Psoas muscle (tissue), 8 donors: ENCODE data around the gene PRKAR1A. TPM values are rescaled to one million over a fixed set of nuclear protein-coding genes. Genes with fewer than 3 reads are reported as not detected.
A peak's percentile ranks its signal among the peaks of the same experiment; 100 is the strongest.

Source experiments
- ATAC-seq, 4 donors: fragments of 200-7000 bp; cut with Tn5 transposase; one replicate each; pipeline ENCODE4 v1.9.1; 2020; ENCODE audit warnings: moderate library complexity in 3 of 4, mild to moderate bottlenecking in 2 of 4
- DNase-seq, 2 donors: peaks; one replicate each; pipeline ENCODE4 v3.0.0-alpha.2; 2020
- H3K27ac ChIP-seq: fragments of 200-600 bp; one replicate; pipeline ENCODE4 v1.8.0; 2022
- H3K27me3 ChIP-seq, 3 donors: fragments of 200-600 bp in 1 of 3; one replicate each; pipeline versions ENCODE4 v1.6.1 to v1.8.0; 2013 to 2022; ENCODE audit warnings: low read length in 2 of 3, mild to moderate bottlenecking in 2 of 3, moderate library complexity in 1 of 3; ENCODE audit not compliant: insufficient read depth in 3 of 3
- H3K36me3 ChIP-seq, 2 donors: fragments of 200-600 bp in 1 of 2; one replicate each; pipeline versions ENCODE4 v1.6.1 to v1.8.0; 2013 to 2022; ENCODE audit warnings: low read depth in 1 of 2, mild to moderate bottlenecking in 1 of 2, moderate library complexity in 1 of 2; ENCODE audit not compliant: insufficient read depth in 1 of 2
- H3K4me1 ChIP-seq: fragments of 200-600 bp; one replicate; pipeline ENCODE4 v1.8.0; 2022
- H3K4me3 ChIP-seq: fragments of 200-600 bp; one replicate; pipeline ENCODE4 v1.8.0; 2022; ENCODE audit warnings: mild to moderate bottlenecking
- H3K9me3 ChIP-seq: fragments of 200-600 bp; one replicate; pipeline ENCODE4 v1.8.0; 2022
- CTCF ChIP-seq: fragments of 200-600 bp; IDR thresholded peaks from one replicate; pipeline ENCODE4 v1.8.0; 2022; ENCODE audit warnings: antibody characterized with exemption
- WGBS, 3 donors: extraction: QIAGEN DNeasy Blood & Tissue Kit; methylation state at CpG; one replicate each; pipeline versions ENCODE4 v1.1.6 to v1.1.7; 2013; 5-methylcytosine and 5-hydroxymethylcytosine counted together
- intact Hi-C, 2 donors: fragments of 100-400 bp; cut with DNase I; formaldehyde crosslinking; loops; one replicate each; pipeline versions ENCODE4 v1.11.0 to v1.14.2; 2022
- polyA plus RNA-seq, 3 donors: library from polyadenylated mRNA; stranded (reverse); fragments of 200-250 nt; gene quantifications; one replicate each; pipeline ENCODE4 v1.2.3, GENCODE V29; 2013
- total RNA-seq, 4 donors: library from RNA; stranded (reverse); fragmentation: NEBNext Ultra II Directional in 2 of 4; extraction: Animal tissue kit (Norgen Biotek cat#: 25700) in 2 of 4; gene quantifications; one replicate each; pipeline versions ENCODE4 v1.2.1 to v1.2.4, GENCODE V29; 2021 to 2023
- donor health status: healthy with polysubstance abuse.
- donor health status: DM: no; HTN: no; CAD: no; lungs with moderate emphysema.
- donor health status: Bipolar disorder and iron deficiency.
- donor health status: healthy.
- donor health status: DM: yes; HTN: yes; CAD: no.
- donor health status: DM: no; HTN: no; CAD: no.
- donor health status: DM: no; HTN: no; CAD: no.
- donor health status: DM: yes; HTN: yes; CAD: no.

The PRKAR1A gene
- total and polyA plus RNA-seq, 7 donors, result 145 to 2,295 (median 386) TPM

- Histone ChIP-seq H3K4me3 (no peak overlapping the region), H3K36me3 (no peaks in the 10 kb centered on the region), H3K9me3 (no peaks in the 10 kb centered on the region), H3K27me3 (no peaks in the 10 kb centered on the region), H3K27ac (no peak overlapping the region), H3K4me1 (no peaks in the 10 kb centered on the region)
- intact Hi-C loops, result no loop called here
- no peak for TF ChIP-seq CTCF
- 46 to 55% (median 49%) methylated on average over 3 of the region's 3 CpGs for WGBS, 3 donors
- ATAC-seq (peak in 1 of 4 donors; percentile 21), DNase-seq (no peak)
Observed at GRCh38 chr17:68565661-68566441, 53.6 kb downstream of the PRKAR1A start.

DNA sequence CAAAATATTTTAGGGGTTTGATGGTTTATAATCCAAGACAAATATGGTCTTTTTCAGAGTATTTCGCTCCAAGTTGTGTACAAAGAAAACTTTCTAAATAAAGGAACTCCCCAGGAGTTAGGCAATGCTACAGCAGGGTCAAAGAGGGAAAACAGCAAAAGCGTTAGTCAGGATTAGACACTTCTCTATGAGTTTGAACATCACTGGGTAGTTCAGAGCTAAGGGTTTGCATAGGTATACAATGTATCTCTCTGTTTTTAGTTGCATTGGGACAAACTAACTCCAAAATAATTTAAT, 54.2 kb downstream of the PRKAR1A start:
- H3K9me3 ChIP-seq, result no peaks in the 10 kb centered on the region
- no peaks in the 10 kb centered on the region for H3K27me3 ChIP-seq
- no peaks in the 10 kb centered on the region for H3K36me3 ChIP-seq
- TF ChIP-seq CTCF, result no peak
- 73 to 79% (median 75%) methylated on average over 2 of the region's 2 CpGs for WGBS, 3 donors
- ATAC-seq (peak in 1 of 4 donors; percentile 44), DNase-seq (no peak)
- H3K4me1 ChIP-seq, result no peaks in the 10 kb centered on the region
- H3K27ac ChIP-seq, result no peak overlapping the region
- intact Hi-C loops, result no loop called here
- no peak overlapping the region for H3K4me3 ChIP-seq

GRCh38 chr17:68567035-68567434, 54.8 kb downstream of the PRKAR1A start:
- intact Hi-C loops, result no loop called here
- H3K36me3 ChIP-seq, result no peaks in the 10 kb centered on the region
- TF ChIP-seq CTCF, result no peak
- H3K4me3 ChIP-seq, result no peak overlapping the region
- H3K9me3 ChIP-seq, result no peaks in the 10 kb centered on the region
- 64 to 79% (median 75%) methylated on average over 3 of the region's 3 CpGs for WGBS, 3 donors
- H3K27me3 ChIP-seq, result no peaks in the 10 kb centered on the region
- ATAC-seq (no peak), DNase-seq (no peak)
- no peaks in the 10 kb centered on the region for H3K4me1 ChIP-seq
- no peak overlapping the region for H3K27ac ChIP-seq

DNA sequence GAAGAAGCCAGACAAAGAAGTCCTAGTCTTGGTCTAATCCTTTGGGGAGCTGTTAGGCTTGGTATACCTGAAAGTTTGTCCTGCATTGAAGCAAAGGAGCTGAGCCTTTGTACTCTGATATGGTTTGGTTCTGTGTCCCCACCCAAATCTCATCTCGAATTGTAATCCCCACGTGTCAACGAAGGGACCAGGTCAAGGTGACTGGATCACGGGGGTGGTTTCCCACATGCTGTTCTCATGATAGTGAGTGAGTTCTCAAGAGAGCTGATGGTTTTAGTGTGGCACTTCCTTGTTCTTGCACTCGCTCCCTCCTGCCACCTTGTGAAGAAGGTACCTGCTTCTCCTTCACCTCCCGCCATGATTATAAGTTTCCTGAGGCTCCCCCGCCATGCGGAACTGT, 55.4 kb downstream of the PRKAR1A start:
- DNase-seq (no peak), ATAC-seq (no peak)
- Histone ChIP-seq H3K9me3 (no peaks in the 10 kb centered on the region), H3K36me3 (no peaks in the 10 kb centered on the region), H3K27me3 (no peaks in the 10 kb centered on the region), H3K4me1 (no peaks in the 10 kb centered on the region), H3K27ac (no peak overlapping the region), H3K4me3 (no peak overlapping the region)
- no peak for TF ChIP-seq CTCF
- WGBS, 3 donors, result 95 to 97% (median 96%) methylated on average over 8 of the region's 8 CpGs
- intact Hi-C loops, result no loop called here

- DNase-seq, result no peak
- Histone ChIP-seq H3K27me3 (no peaks in the 10 kb centered on the region), H3K4me3 (no peak overlapping the region), H3K27ac (no peak overlapping the region), H3K36me3 (no peaks in the 10 kb centered on the region), H3K4me1 (no peaks in the 10 kb centered on the region), H3K9me3 (no peaks in the 10 kb centered on the region)
- TF ChIP-seq CTCF, result no peak
- WGBS, 3 donors, result 83 to 86% (median 84%) methylated on average over 2 of the region's 2 CpGs
- ATAC-seq, result no peak
- intact Hi-C loops, result no loop called here
Observed at GRCh38 chr17:68568581-68568980, 56.4 kb downstream of the PRKAR1A start.
